Mucosa of descending colon (tissue), 3 donors: ENCODE measurements around the gene HLA-DPB1. TPM values are rescaled to one million over a fixed set of nuclear protein-coding genes. Genes with fewer than 3 reads are reported as not detected.
"Not testable (repeated sequence)": the region's sequence is repeated elsewhere in the genome, so short reads cannot be mapped to it uniquely, and the experiment has no call there.

Source experiments
- ATAC-seq: fragments of 200-7000 bp; cut with Tn5 transposase; one replicate; pipeline ENCODE4 v1.9.1; 2020; ENCODE audit warnings: mild to moderate bottlenecking, moderate library complexity
- DNase-seq, 3 donors: peaks; one replicate each; pipeline ENCODE4 v3.0.0-alpha.2; 2020
- H3K36me3 ChIP-seq: fragments of 200-600 bp; one replicate; pipeline ENCODE4 v1.8.0; 2021; ENCODE audit warnings: low read depth, mild to moderate bottlenecking
- H3K4me1 ChIP-seq: fragments of 200-600 bp; one replicate; pipeline ENCODE4 v1.8.0; 2021; ENCODE audit warnings: low read depth, mild to moderate bottlenecking
- H3K4me3 ChIP-seq: fragments of 200-600 bp; one replicate; pipeline ENCODE4 v1.8.0; 2021; ENCODE audit warnings: mild to moderate bottlenecking
- H3K9me3 ChIP-seq: fragments of 200-600 bp; one replicate; pipeline ENCODE4 v1.8.0; 2021; ENCODE audit warnings: mild to moderate bottlenecking
- CTCF ChIP-seq: fragments of 200-600 bp; IDR thresholded peaks from one replicate; pipeline ENCODE4 v1.8.0; 2022; ENCODE audit warnings: antibody characterized with exemption, mild to moderate bottlenecking
- intact Hi-C, 2 donors: fragments of 100-400 bp; cut with DNase I in 1 of 2; cut with micrococcal nuclease in 1 of 2; formaldehyde crosslinking; loops; one replicate each; pipeline versions ENCODE4 v1.11.0 to v1.11.1; 2022; cut with DNase I, micrococcal nuclease
- total RNA-seq, 3 donors: library from RNA; stranded (reverse); fragmentation: NEBNext Ultra II Directional in 2 of 3; extraction: Animal tissue kit (Norgen Biotek cat#: 25700) in 2 of 3; gene quantifications; one replicate each; pipeline versions ENCODE4 v1.2.1 to v1.2.4, GENCODE V29; 2021 to 2023
- donor health status: DM: no; HTN: no; CAD: no; lungs with moderate emphysema.
- donor health status: DM: no; HTN: no; CAD: no.
- donor health status: DM: no; HTN: yes; CAD: no.

The HLA-DPB1 gene
- total RNA-seq, 3 donors from 2014 or later: 31.2 to 55.0 (median 51.2) TPM

DNA sequence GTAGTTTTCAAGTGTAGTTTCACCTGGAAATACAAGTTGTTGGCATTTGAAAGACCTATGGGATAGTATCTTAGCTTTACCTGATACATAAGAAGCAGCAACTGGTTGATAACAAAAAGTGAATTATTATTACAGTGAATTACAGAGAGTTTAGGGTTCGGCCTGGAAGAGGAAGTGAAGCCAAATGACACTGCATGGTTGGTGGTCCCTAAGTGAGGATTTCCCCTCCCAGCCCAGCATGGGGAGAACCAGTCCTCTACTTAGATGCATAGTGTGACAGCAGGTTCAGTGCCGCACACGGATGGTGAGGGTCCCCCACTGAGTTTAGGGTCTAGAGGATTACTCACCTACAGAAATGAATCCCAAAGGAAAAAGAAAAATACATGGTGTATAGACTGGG, 18.1 kb downstream of the HLA-DPB1 start:
- ATAC-seq (no peak), DNase-seq (no peak)
- Histone ChIP-seq H3K36me3 (no peaks in the 10 kb centered on the region), H3K9me3 (no peaks in the 10 kb centered on the region), H3K4me1 (no peaks in the 10 kb centered on the region), H3K4me3 (no peak overlapping the region)
- TF ChIP-seq CTCF: no peak
- intact Hi-C loops: no loop called here

- no peak for ATAC-seq
- TF ChIP-seq CTCF: no peak
Measured at GRCh38 chr6:33095681-33096080, 19.9 kb downstream of the HLA-DPB1 start.

GRCh38 chr6:33101121-33101737, 25.4 kb downstream of the HLA-DPB1 start:
- H3K4me3 ChIP-seq, H3K36me3 ChIP-seq, ATAC-seq, DNase-seq, H3K4me1 ChIP-seq, intact Hi-C loops: not testable (repeated sequence)
- peaks cover 21% of the 10 kb centered on the region for H3K9me3 ChIP-seq

More at GRCh38 chr6:33095681-33096080, 19.9 kb downstream of the HLA-DPB1 start:
- intact Hi-C loops: no loop called here
- Histone ChIP-seq H3K36me3 (no peaks in the 10 kb centered on the region), H3K4me3 (no peak overlapping the region), H3K9me3 (peaks cover 8% of the 10 kb centered on the region), H3K4me1 (no peaks in the 10 kb centered on the region)
- no peak for DNase-seq

DNA sequence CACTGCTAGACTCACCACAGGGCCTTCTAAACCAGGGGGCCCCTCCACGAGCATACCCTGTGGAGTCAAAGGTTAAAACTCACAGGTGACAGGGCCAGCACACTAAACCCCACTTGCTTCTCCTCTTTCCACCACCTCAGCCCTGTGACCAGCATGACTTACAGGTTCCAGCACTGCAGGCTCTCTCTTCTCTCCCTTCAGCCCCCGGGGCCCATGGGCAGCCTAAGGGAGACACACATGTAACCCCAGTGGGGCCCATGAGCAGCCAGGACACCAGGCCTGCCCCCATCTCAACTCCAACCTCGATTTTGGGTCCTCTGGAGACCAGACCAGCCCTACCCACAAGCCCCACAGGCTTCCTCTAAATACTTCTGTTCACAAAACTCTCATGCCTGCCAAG, 28.0 kb downstream of the HLA-DPB1 start:
- TF ChIP-seq CTCF: no peak

GRCh38 chr6:33104887-33105286, 29.1 kb downstream of the HLA-DPB1 start:
- Histone ChIP-seq H3K36me3 (no peaks in the 10 kb centered on the region), H3K4me3 (no peak overlapping the region), H3K9me3 (peaks cover 21% of the 10 kb centered on the region), H3K4me1 (no peaks in the 10 kb centered on the region)
- intact Hi-C loops: no loop called here
- TF ChIP-seq CTCF: no peak
- DNase-seq (no peak), ATAC-seq (no peak)

More for the DNA sequence above, 28.0 kb downstream of the HLA-DPB1 start:
- no peaks in the 10 kb centered on the region for H3K4me1 ChIP-seq
- no peak for ATAC-seq
- H3K36me3 ChIP-seq: no peaks in the 10 kb centered on the region
- DNase-seq: no peak
- H3K4me3 ChIP-seq: no peak overlapping the region
- peaks cover 21% of the 10 kb centered on the region for H3K9me3 ChIP-seq
- intact Hi-C loops: no loop called here

DNA sequence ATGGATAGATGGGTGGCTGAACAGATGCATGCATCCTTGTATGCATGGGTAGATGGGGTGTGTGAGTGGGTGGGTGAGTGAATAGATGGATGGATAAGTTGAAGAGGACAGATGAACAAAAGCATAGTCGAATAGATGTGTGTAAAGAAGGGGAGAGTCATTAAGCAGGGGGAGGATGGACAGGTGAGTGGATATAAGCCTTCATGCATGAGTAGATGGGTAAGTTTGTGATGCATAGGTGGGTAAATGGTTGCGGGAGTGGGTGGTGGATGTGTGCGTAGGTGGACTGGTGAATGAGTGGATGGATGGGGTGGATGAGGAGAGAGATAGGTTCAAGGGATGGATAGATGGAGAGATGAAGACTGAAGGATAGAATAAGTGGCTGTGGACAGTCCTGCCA, 29.6 kb downstream of the HLA-DPB1 start:
- intact Hi-C loops: no loop called here
- Histone ChIP-seq H3K4me3 (no peak overlapping the region), H3K36me3 (no peaks in the 10 kb centered on the region), H3K4me1 (no peaks in the 10 kb centered on the region), H3K9me3 (peaks cover 16% of the 10 kb centered on the region)
- no peak for TF ChIP-seq CTCF
- DNase-seq (no peak), ATAC-seq (no peak)
